Activated naive CD8-positive, alpha-beta T cell treated with anti-CD3 and anti-CD28 coated beads, Interleukin-2, amount 10 ng/mL, durations not matched to agents 7 days and 5 days (primary cell): ENCODE data around the gene PCDHA4. TPM values are rescaled to one million over a fixed set of nuclear protein-coding genes. Genes with fewer than 3 reads are reported as not detected.
"Not testable (repeated sequence)": the region's sequence is repeated elsewhere in the genome, so short reads cannot be mapped to it uniquely, and the experiment has no call there.

Experiments used
- ATAC-seq: fragments of 150-1000 bp; cut with Tn5 transposase; one replicate; pipeline ENCODE4 v1.10.0; 2021; ENCODE audit warnings: low read depth, moderate library complexity
- POLR2A ChIA-PET: fragments of 350-600 bp; sonication (Branson Sonifier 250); formaldehyde crosslinking; loops from one replicate; lab custom pipeline; 2021; ENCODE audit warnings: antibody characterized with exemption; lab: Charles Lee
- DNase-seq: peaks from one replicate; pipeline ENCODE4 v3.0.0; 2021
- H3K27ac Mint-ChIP-seq: one replicate; pipeline ENCODE4 v1.8.0; 2022; ENCODE audit warnings: mild to moderate bottlenecking, mixed read lengths
- H3K27me3 Mint-ChIP-seq: one replicate; pipeline ENCODE4 v1.8.0; 2022; ENCODE audit warnings: mild to moderate bottlenecking, moderate library complexity, mixed read lengths
- H3K36me3 Mint-ChIP-seq: one replicate; pipeline ENCODE4 v1.8.0; 2021; ENCODE audit warnings: mild to moderate bottlenecking, mixed read lengths
- H3K4me1 Mint-ChIP-seq: one replicate; pipeline ENCODE4 v1.8.0; 2021; ENCODE audit warnings: mixed read lengths
- H3K4me3 Mint-ChIP-seq: one replicate; pipeline ENCODE4 v1.8.0; 2022; ENCODE audit warnings: mild to moderate bottlenecking, moderate library complexity, mixed read lengths
- H3K9me3 Mint-ChIP-seq: one replicate; pipeline ENCODE4 v1.8.0; 2021; ENCODE audit warnings: mixed read lengths
- total RNA-seq, 2 experiments: library from RNA; stranded (reverse); gene quantifications; one replicate each; pipeline ENCODE4 v1.2.3, GENCODE V29; 2021

Gene PCDHA4
- total RNA-seq, 2 experiments from 2014 or later, result not detected

DNA sequence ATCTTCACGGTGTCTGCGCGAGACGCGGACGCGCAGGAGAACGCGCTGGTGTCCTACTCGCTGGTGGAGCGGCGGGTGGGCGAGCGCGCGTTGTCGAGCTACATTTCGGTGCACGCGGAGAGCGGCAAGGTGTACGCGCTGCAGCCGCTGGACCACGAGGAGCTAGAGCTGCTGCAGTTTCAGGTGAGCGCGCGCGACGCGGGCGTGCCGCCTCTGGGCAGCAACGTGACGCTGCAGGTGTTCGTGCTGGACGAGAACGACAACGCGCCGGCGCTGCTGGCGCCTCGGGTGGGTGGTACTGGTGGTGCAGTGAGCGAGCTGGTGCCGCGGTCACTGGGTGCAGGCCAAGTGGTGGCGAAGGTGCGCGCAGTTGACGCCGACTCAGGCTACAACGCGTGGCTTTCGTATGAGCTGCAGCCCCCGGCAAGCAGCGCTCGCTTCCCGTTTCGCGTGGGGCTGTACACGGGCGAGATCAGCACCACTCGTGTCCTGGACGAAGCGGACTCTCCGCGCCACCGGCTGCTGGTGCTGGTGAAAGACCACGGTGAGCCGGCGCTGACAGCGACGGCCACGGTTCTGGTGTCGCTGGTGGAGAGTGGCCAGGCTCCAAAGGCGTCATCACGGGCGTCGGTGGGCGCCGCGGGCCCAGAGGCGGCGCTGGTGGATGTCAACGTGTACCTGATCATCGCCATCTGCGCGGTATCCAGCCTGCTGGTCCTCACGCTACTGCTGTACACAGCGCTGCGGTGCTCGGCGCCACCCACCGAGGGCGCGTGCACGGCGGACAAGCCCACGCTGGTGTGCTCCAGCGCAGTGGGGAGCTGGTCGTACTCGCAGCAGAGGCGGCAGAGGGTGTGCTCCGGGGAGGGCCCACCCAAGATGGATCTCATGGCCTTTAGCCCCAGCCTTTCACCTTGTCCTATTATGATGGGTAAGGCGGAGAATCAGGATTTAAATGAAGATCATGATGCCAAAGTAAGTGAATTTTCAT, 22.9 kb downstream of the PCDHA4 start:
- H3K36me3 Mint-ChIP-seq, ATAC-seq, H3K27ac Mint-ChIP-seq, POLR2A ChIA-PET, H3K4me3 Mint-ChIP-seq, H3K4me1 Mint-ChIP-seq: not testable (repeated sequence)
- peak; percentile 26 for DNase-seq
- Mint-ChIP-seq H3K9me3 (peaks cover 20% of the 10 kb centered on the region), H3K27me3 (peaks cover 10% of the 10 kb centered on the region)

DNA sequence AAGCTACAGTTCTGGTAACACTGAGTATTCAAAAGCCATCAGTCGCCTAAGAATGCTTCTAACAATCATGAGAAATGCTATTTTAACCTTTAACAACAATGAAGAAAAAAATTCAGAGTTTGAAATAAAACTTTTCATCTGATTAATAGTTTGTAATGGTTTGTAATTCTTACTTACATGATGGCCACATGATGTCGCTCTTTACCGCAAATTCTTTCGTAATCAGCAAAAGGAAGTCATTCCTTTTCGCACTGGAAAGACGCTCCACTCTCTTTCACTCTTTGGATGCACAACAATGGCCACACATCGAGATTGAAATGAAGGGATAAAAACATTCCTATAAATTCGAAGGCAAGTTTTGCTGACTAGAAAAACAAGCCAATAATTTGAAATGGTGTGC, 27.1 kb downstream of the PCDHA4 start, which contains the start of gene PCDHA7:
TSS of gene PCDHA7 (plus strand) at position 277 of the 400 bp plus-strand sequence. CDS start at position 392, 115 bp downstream.
- Mint-ChIP-seq H3K27ac (no peak within 1 kb of the TSS), H3K36me3 (no peaks in the 10 kb centered on the region), H3K27me3 (peaks cover 7% of the 10 kb centered on the region), H3K4me3 (no peak within 1 kb of the TSS), H3K4me1 (no peaks in the 10 kb centered on the region), H3K9me3 (peaks cover 12% of the 10 kb centered on the region)
- no peak for ATAC-seq
- DNase-seq, result no peak
- POLR2A ChIA-PET, result no interaction called here

DNA sequence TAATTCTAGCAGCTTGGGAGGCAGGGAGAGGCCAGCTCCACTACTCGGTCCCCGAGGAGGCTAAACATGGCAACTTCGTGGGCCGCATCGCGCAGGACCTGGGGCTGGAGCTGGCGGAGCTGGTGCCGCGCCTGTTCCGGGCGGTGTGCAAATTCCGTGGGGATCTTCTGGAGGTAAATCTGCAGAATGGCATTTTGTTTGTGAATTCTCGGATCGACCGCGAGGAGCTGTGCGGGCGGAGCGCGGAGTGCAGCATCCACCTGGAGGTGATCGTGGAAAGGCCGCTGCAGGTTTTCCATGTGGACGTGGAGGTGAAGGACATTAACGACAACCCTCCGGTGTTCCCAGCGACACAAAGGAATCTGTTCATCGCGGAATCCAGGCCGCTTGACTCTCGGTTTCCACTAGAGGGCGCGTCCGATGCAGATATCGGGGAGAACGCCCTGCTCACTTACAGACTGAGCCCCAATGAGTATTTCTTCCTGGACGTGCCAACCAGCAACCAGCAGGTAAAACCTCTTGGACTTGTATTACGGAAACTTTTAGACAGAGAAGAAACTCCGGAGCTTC, 27.7 kb downstream of the PCDHA4 start:
- DNase-seq, ATAC-seq, POLR2A ChIA-PET, H3K4me3 Mint-ChIP-seq, H3K27ac Mint-ChIP-seq, H3K4me1 Mint-ChIP-seq, H3K27me3 Mint-ChIP-seq, H3K36me3 Mint-ChIP-seq: not testable (repeated sequence)
- H3K9me3 Mint-ChIP-seq, result peaks cover 12% of the 10 kb centered on the region

GRCh38 chr5:140835622-140836510, 29.0 kb downstream of the PCDHA4 start:
- Mint-ChIP-seq H3K27me3 (peaks cover 7% of the 10 kb centered on the region), H3K27ac (no peak overlapping the region), H3K36me3 (no peaks in the 10 kb centered on the region), H3K4me3 (no peak overlapping the region), H3K4me1 (no peaks in the 10 kb centered on the region), H3K9me3 (peaks cover 16% of the 10 kb centered on the region)
- DNase-seq (peak; percentile 27), ATAC-seq (no peak)
- POLR2A ChIA-PET, result no interaction called here

DNA sequence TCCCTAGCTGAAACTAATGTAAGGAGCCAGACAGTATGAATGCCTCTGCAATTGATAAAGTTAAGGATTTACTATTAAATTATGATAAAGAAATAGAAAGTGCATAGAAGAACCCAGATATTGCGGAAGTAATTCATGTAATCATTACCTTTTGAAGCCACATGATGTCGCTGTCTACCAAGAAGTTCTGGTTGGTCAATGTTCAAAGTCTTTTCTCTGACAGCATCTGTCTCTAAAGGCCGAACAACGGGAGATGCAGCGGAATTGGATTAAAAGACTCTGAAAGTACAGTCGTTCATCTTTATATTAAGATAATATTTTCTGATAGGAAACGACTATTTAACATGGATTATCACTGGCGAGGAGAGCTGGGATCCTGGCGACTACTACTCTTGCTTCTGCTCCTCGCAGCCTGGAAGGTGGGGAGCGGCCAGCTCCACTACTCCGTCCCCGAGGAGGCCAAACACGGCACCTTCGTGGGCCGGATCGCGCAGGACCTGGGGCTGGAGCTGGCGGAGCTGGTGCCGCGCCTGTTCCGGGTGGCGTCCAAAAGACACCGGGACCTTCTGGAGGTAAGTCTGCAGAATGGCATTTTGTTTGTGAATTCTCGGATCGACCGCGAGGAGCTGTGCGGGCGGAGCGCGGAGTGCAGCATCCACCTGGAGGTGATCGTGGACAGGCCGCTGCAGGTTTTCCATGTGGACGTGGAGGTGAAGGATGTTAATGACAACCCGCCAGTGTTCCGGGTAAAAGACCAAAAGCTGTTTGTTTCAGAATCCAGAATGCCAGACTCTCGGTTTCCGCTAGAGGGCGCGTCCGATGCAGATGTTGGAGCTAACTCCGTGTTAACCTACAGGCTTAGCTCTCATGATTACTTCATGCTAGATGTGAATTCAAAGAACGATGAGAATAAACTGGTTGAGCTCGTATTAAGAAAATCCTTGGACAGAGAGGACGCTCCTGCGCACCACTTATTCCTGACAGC, 34.4 kb downstream of the PCDHA4 start, which contains the start of gene PCDHA8:
TSS of gene PCDHA8 (plus strand) at position 210 of the 985 bp plus-strand sequence. CDS start at position 345, 135 bp downstream.
- POLR2A ChIA-PET, result no interaction called here
- no peaks in the 10 kb centered on the region for H3K36me3 Mint-ChIP-seq
- H3K4me3 Mint-ChIP-seq, result no peak within 1 kb of the TSS
- DNase-seq (no peak), ATAC-seq (no peak)
- peaks cover 10% of the 10 kb centered on the region for H3K9me3 Mint-ChIP-seq
- H3K27me3 Mint-ChIP-seq, result no peaks in the 10 kb centered on the region
- peak within 1 kb of the TSS; percentile 25 for H3K27ac Mint-ChIP-seq
- H3K4me1 Mint-ChIP-seq, result no peaks in the 10 kb centered on the region

- peaks cover 4% of the 10 kb centered on the region for H3K27me3 Mint-ChIP-seq
- POLR2A ChIA-PET, result no interaction called here
Measured at GRCh38 chr5:140842798-140843733, 36.2 kb downstream of the PCDHA4 start.

DNA sequence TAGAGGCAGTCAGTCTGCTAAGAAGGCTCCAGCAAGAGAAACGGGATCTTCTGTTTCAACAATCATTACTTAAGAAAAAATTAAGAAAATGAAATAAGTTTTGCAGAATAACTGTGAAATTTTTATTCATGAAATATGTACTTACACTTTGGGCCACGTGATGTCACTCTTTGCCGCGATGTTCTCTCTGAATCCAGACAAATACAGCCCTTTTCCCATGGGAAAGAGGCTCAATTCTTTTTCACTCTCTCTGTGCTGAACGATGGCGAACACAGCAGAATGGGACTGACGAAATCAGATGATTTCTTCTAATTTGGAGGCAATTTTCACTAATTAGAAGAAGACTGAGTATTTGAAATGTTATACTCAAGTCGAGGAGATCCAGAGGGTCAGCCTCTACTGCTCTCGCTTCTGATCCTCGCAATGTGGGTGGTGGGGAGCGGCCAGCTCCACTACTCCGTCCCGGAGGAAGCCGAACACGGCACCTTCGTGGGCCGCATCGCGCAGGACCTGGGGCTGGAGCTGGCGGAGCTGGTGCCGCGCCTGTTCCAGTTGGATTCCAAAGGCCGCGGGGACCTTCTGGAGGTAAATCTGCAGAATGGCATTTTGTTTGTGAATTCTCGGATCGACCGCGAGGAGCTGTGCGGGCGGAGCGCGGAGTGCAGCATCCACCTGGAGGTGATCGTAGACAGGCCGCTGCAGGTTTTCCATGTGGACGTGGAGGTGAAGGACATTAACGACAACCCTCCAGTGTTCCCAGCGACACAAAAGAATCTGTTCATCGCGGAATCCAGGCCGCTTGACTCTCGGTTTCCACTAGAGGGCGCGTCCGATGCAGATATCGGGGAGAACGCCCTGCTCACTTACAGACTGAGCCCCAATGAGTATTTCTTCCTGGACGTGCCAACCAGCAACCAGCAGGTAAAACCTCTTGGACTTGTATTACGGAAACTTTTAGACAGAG, 41.6 kb downstream of the PCDHA4 start, which contains the start of gene PCDHA9:
TSS of gene PCDHA9 (plus strand) at position 244 of the 964 bp plus-strand sequence. CDS start at position 358, 114 bp downstream.
- H3K9me3 Mint-ChIP-seq, H3K4me1 Mint-ChIP-seq, H3K36me3 Mint-ChIP-seq, POLR2A ChIA-PET, DNase-seq, H3K27ac Mint-ChIP-seq, ATAC-seq, H3K27me3 Mint-ChIP-seq, H3K4me3 Mint-ChIP-seq: not testable (repeated sequence)

More at GRCh38 chr5:140842798-140843733, 36.2 kb downstream of the PCDHA4 start:
- H3K4me3 Mint-ChIP-seq, result no peak overlapping the region
- no peak for ATAC-seq
- H3K27ac Mint-ChIP-seq, result no peak overlapping the region
- no peaks in the 10 kb centered on the region for H3K36me3 Mint-ChIP-seq
- H3K4me1 Mint-ChIP-seq, result no peaks in the 10 kb centered on the region
- DNase-seq, result no peak
- peaks cover 15% of the 10 kb centered on the region for H3K9me3 Mint-ChIP-seq

GRCh38 chr5:140849831-140850634, 43.2 kb downstream of the PCDHA4 start:
- H3K27me3 Mint-ChIP-seq, H3K9me3 Mint-ChIP-seq, H3K4me1 Mint-ChIP-seq, ATAC-seq, H3K36me3 Mint-ChIP-seq, POLR2A ChIA-PET, H3K4me3 Mint-ChIP-seq, H3K27ac Mint-ChIP-seq, DNase-seq: not testable (repeated sequence)

DNA sequence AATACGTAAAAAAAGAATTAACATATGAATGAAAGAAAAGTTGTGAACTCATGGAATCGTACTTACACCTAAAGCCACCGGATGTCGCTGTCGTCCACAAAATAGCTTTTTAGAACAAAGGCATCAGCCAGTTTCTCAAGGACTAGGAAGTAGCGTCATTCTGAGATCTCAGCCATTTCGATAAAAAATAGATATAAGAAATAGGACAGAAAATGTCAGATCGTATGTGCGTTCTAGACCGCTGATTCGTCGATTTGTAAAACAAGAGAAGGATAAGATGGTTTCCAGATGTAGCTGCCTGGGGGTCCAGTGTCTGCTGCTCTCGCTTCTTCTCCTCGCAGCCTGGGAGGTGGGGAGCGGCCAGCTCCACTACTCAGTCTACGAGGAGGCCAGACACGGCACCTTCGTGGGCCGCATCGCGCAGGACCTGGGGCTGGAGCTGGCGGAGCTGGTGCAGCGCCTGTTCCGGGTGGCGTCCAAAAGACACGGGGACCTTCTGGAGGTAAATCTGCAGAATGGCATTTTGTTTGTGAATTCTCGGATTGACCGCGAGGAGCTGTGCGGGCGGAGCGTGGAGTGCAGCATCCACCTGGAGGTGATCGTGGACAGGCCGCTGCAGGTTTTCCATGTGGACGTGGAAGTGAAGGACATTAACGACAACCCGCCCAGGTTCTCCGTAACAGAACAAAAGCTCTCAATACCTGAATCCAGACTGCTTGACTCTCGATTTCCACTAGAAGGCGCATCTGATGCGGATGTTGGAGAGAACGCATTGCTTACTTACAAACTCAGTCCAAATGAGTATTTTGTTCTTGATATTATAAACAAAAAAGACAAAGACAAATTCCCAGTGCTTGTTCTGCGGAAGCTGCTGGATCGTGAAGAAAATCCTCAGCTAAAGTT, 49.2 kb downstream of the PCDHA4 start, which contains the start of gene PCDHA10:
TSS of gene PCDHA10 (plus strand) at position 126 of the 903 bp plus-strand sequence. CDS start at position 278, 152 bp downstream.
- POLR2A ChIA-PET, result no interaction called here
- ATAC-seq (no peak), DNase-seq (no peak)
- H3K4me3 Mint-ChIP-seq, result no peak within 1 kb of the TSS
- H3K27ac Mint-ChIP-seq, result no peak within 1 kb of the TSS
- no peaks in the 10 kb centered on the region for H3K27me3 Mint-ChIP-seq
- no peaks in the 10 kb centered on the region for H3K36me3 Mint-ChIP-seq
- H3K9me3 Mint-ChIP-seq, result peaks cover 10% of the 10 kb centered on the region
- no peaks in the 10 kb centered on the region for H3K4me1 Mint-ChIP-seq
